BJ (cell line): ENCODE data around the gene PKN1. TPM values are rescaled to one million over a fixed set of nuclear protein-coding genes. Genes with fewer than 3 reads are reported as not detected.

Experiments used
- CTCF ChIA-PET: fragments of 350-600 bp; formaldehyde crosslinking; extraction: SDS; loops from one replicate; lab custom pipeline; 2021; ENCODE audit warnings: antibody characterized with exemption, inconsistent platforms; lab: Yijun Ruan, JAX
- POLR2A ChIA-PET: fragments of 300-600 bp; sonication (Branson Sonifier 250); formaldehyde crosslinking; extraction: SDS; loops from one replicate; lab custom pipeline; 2021; ENCODE audit warnings: antibody characterized with exemption; lab: Charles Lee
- DNase-seq: peaks from one replicate; pipeline ENCODE4 v3.0.0-alpha.2; 2011; ENCODE audit warnings: low read depth
- H3K27me3 ChIP-seq: 2 replicates; pipeline ENCODE4 v1.6.0; 2011; ENCODE audit warnings: low read length; ENCODE audit not compliant: control insufficient read depth, insufficient read depth
- H3K36me3 ChIP-seq: 2 replicates; pipeline ENCODE4 v1.5.1; 2011; ENCODE audit warnings: low read length; ENCODE audit not compliant: control insufficient read depth, insufficient read depth
- H3K4me3 ChIP-seq: 2 replicates; pipeline ENCODE4 v1.5.1; 2011; ENCODE audit warnings: low read depth, mild to moderate bottlenecking, control low read depth, low read length
- polyA plus RNA-seq: library from polyadenylated mRNA; depleted of rRNA; stranded (reverse); fragments of >200 nt; gene quantifications from 2 replicates; pipeline ENCODE4 v1.2.3, GENCODE V29; 2011
- TF ChIP-seq, protein P1 (sequence below): IDR thresholded peaks from 2 replicates; pipeline ENCODE4 v1.5.1; 2011; ENCODE audit warnings: low read depth, mild to moderate bottlenecking, control low read depth, inconsistent platforms, low read length, moderate library complexity; ENCODE audit not compliant: insufficient read depth

PKN1 gene
- polyA plus RNA-seq, 1 experiment = 117 TPM

DNA sequence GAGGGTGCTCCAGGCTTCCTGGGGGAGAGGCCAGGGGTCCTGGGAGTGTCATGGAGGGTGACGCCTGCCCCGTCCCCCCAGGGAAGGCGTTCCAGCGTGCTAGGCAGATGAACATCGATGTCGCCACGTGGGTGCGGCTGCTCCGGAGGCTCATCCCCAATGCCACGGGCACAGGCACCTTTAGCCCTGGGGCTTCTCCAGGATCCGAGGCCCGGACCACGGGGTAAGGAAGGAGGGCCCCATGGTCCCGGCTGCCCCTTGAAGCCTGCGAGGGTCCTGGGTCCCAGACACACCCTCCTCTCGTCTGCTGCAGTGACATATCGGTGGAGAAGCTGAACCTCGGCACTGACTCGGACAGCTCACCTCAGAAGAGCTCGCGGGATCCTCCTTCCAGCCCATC lies 30.6 kb downstream of the PKN1 start:
- no peak overlapping the region for H3K4me3 ChIP-seq
- no peaks in the 10 kb centered on the region for H3K27me3 ChIP-seq
- CTCF ChIA-PET = interaction anchor here (2.1 kb wide), 1 partner anchor 31 kb away, joined by 6 read pairs; the partner anchor contains the start of gene PKN1
- POLR2A ChIA-PET = no interaction called here
- peaks cover 30% of the 10 kb centered on the region for H3K36me3 ChIP-seq
- no peak for DNase-seq
- TF ChIP-seq, protein P1, sequence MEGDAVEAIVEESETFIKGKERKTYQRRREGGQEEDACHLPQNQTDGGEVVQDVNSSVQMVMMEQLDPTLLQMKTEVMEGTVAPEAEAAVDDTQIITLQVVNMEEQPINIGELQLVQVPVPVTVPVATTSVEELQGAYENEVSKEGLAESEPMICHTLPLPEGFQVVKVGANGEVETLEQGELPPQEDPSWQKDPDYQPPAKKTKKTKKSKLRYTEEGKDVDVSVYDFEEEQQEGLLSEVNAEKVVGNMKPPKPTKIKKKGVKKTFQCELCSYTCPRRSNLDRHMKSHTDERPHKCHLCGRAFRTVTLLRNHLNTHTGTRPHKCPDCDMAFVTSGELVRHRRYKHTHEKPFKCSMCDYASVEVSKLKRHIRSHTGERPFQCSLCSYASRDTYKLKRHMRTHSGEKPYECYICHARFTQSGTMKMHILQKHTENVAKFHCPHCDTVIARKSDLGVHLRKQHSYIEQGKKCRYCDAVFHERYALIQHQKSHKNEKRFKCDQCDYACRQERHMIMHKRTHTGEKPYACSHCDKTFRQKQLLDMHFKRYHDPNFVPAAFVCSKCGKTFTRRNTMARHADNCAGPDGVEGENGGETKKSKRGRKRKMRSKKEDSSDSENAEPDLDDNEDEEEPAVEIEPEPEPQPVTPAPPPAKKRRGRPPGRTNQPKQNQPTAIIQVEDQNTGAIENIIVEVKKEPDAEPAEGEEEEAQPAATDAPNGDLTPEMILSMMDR = no peak

DNA sequence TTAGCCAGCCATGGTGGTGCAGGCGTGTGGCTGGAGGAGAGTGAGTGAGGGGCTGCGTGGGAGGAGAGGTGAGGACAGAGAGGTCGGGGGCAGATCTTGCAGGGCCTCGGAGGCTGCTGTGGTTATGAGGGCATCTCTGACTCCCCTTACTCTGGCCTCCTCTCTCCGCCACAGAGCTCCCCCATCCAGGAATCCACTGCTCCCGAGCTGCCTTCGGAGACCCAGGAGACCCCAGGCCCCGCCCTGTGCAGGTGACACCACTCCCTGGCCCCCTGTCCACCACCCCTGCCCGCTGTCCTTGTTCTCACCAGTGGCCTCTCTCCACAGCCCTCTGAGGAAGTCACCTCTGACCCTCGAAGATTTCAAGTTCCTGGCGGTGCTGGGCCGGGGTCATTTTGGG lies 34.3 kb downstream of the PKN1 start:
- TF ChIP-seq, protein P1 = no peak
- Histone ChIP-seq H3K4me3 (no peak overlapping the region), H3K27me3 (no peaks in the 10 kb centered on the region), H3K36me3 (peaks cover 44% of the 10 kb centered on the region)
- CTCF ChIA-PET = interaction anchor here (1.3 to 4.2 kb wide), 3 partner anchors 12 to 119 kb away, joined by 3 to 16 read pairs (median 4); partner anchors contain the start of gene PKN1
- DNase-seq = no peak
- POLR2A ChIA-PET = no interaction called here

DNA sequence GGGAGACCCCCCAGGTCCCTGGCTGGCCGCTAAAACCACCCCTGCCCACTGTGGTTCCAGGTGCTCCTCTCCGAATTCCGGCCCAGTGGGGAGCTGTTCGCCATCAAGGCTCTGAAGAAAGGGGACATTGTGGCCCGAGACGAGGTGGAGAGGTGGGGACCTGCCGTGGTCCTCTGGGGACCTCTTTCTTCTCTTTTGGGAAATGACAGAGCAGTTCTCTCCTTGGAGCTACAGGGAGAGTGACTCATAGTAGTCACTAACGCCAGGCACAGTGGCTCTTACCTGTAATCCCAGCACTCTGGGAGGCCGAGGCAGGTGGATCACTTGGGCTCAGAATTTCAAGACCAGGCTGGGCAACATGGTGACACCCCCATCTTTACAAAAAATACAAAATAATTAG lies 34.7 kb downstream of the PKN1 start:
- TF ChIP-seq, protein P1 = peak; percentile 12; the same call in 1 of the 2 replicates
- ChIA-PET CTCF (interaction anchor here (1.3 to 4.2 kb wide), 3 partner anchors 12 to 119 kb away, joined by 3 to 16 read pairs (median 4); partner anchors contain the start of gene PKN1), POLR2A (no interaction called here)
- DNase-seq = no peak
- Histone ChIP-seq H3K27me3 (no peaks in the 10 kb centered on the region), H3K36me3 (peaks cover 43% of the 10 kb centered on the region), H3K4me3 (no peak overlapping the region)

DNA sequence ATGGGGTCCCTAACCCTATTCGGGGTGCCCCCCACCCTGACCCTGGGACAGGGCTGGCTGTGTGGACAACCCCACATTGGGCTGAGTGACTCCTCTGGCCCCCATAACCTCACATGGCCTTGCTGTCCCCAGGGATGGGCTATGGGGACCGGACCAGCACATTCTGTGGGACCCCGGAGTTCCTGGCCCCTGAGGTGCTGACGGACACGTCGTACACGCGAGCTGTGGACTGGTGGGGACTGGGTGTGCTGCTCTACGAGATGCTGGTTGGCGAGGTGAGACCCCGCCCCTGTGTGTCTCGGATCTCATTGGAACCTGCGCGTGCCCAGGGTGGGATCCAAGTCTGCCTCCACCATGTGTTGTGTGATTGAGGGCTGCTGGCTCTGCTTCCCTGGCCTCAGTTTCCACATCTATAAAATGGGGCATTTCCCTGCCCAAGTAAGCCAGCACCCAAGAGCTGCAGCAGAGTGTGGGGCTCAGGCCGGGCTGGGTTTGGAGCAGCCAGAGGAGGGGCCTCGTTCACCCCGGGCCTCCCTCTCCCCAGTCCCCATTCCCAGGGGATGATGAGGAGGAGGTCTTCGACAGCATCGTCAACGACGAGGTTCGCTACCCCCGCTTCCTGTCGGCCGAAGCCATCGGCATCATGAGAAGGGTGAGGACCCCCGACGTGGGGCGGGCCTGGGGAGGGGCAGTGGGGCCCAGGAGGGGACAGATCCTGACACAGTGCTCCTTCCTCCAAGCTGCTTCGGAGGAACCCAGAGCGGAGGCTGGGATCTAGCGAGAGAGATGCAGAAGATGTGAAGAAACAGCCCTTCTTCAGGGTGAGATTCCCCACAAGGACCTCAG lies 37.1 kb downstream of the PKN1 start:
- ChIA-PET POLR2A (no interaction called here), CTCF (interaction anchor here (0.8 kb wide), 1 partner anchor 12 kb away, joined by 3 read pairs; no protein-coding TSS in a partner anchor)
- no peak overlapping the region for H3K4me3 ChIP-seq
- no peaks in the 10 kb centered on the region; the same call in 1 of the 2 replicates for H3K27me3 ChIP-seq
- H3K36me3 ChIP-seq = peaks cover 30% of the 10 kb centered on the region
- no peak for DNase-seq
- TF ChIP-seq, protein P1 = no peak

DNA sequence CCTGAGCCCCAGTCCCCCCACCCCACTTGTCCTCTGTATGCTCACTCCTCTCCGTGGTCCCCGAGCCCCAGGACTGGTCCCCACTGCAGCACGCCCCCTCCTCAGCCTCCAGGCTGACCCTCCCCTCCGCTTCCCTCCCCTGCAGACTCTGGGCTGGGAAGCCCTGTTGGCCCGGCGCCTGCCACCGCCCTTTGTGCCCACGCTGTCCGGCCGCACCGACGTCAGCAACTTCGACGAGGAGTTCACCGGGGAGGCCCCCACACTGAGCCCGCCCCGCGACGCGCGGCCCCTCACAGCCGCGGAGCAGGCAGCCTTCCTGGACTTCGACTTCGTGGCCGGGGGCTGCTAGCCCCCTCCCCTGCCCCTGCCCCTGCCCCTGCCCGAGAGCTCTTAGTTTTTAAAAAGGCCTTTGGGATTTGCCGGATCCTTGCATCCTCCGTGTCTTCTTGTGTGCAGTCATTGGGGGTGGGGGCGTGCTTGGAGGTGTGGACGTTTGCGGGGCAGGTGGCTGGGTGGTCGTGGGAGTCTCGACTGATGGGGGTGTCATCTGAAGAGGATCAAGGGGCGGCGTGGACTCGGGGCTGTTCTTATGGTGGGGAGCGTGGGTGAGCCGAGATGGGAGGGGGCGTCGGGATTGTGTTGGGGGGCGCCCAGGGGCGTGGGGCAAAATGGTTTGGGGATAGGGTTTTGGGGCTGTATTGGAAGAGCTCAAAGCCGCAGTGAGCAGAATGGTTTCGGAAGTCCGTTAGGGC lies 38.5 kb downstream of the PKN1 start:
- TF ChIP-seq, protein P1 = no peak
- Histone ChIP-seq H3K36me3 (peaks cover 27% of the 10 kb centered on the region), H3K4me3 (no peak overlapping the region), H3K27me3 (no peaks in the 10 kb centered on the region; the same call in 1 of the 2 replicates)
- POLR2A ChIA-PET = no interaction called here
- no peak for DNase-seq
- CTCF ChIA-PET = interaction anchor here (0.5 to 2.2 kb wide), 13 partner anchors 9 to 1416 kb away, joined by 3 to 24 read pairs (median 4); no protein-coding TSS in a partner anchor
